Spleen (tissue), 7 donors: Measurements from ENCODE around the gene TMPRSS2.

Experiments
- POLR2A ChIP-seq, 3 donors: fragments of 450-650 bp; IDR thresholded peaks; one replicate each; pipeline ENCODE4 v1.5.1; 2017; ENCODE audit warnings: antibody characterized with exemption in 3 of 3, mild to moderate bottlenecking in 1 of 3
- TF ChIP-seq, protein P1 (sequence below), 11 experiments: fragments of 200-600 bp in 7 of 11; fragments of 450-650 bp in 4 of 11; sonication (generic) in 4 of 11; IDR thresholded peaks in 8 of 11; conservative IDR thresholded peaks in 3 of 11; 1 replicate in 7 of 11; 2 replicates in 4 of 11; pipeline versions ENCODE4 v1.4.0 to v1.8.0; 2016 to 2021; ENCODE audit warnings: antibody characterized with exemption in 11 of 11, inconsistent platforms in 4 of 11, mild to moderate bottlenecking in 1 of 11
- donor health status: DM: no; HTN: no; CAD: no; lungs with moderate emphysema.
- donor health status: DM: no; HTN: no; CAD: no.
- donor health status: DM: no; HTN: no; CAD: no.

DNA sequence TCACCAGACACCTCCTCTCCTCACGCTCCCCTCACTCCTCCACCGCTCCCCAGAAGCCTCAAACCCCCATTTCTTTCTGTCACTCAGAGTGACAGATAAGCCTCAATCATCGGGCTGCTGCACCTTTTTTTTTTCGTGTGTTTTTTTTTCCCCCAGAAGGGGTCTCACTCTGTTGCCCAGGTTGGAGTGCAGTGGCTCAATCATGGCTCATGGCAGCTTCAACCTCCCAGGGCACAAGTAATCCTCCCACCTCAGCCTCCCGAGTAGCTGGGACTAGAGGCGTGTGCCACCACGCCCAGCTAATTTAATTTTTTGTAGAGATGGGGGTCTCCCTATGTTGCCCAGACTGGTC is 1.2 kb upstream of the TMPRSS2 start:
- no peak for TF ChIP-seq POLR2A (IDR thresholded peaks at IDR 0.05)
- TF ChIP-seq, protein P1, sequence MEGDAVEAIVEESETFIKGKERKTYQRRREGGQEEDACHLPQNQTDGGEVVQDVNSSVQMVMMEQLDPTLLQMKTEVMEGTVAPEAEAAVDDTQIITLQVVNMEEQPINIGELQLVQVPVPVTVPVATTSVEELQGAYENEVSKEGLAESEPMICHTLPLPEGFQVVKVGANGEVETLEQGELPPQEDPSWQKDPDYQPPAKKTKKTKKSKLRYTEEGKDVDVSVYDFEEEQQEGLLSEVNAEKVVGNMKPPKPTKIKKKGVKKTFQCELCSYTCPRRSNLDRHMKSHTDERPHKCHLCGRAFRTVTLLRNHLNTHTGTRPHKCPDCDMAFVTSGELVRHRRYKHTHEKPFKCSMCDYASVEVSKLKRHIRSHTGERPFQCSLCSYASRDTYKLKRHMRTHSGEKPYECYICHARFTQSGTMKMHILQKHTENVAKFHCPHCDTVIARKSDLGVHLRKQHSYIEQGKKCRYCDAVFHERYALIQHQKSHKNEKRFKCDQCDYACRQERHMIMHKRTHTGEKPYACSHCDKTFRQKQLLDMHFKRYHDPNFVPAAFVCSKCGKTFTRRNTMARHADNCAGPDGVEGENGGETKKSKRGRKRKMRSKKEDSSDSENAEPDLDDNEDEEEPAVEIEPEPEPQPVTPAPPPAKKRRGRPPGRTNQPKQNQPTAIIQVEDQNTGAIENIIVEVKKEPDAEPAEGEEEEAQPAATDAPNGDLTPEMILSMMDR (IDR thresholded peaks at IDR 0.05 in 8 of 11, conservative IDR thresholded peaks at IDR 0.05 in 3 of 11): no peak
